Measurements from ENCODE around the gene NFKB2. TPM values are rescaled to one million over a fixed set of nuclear protein-coding genes. Genes with fewer than 3 reads are reported as not detected.

Gene NFKB2
- total and polyA plus RNA-seq, 2 of the 8 experiments (the other 6 are each of a cell fraction or from before 2014, with no cell fraction given): 20.4 to 31.4 TPM

DNA sequence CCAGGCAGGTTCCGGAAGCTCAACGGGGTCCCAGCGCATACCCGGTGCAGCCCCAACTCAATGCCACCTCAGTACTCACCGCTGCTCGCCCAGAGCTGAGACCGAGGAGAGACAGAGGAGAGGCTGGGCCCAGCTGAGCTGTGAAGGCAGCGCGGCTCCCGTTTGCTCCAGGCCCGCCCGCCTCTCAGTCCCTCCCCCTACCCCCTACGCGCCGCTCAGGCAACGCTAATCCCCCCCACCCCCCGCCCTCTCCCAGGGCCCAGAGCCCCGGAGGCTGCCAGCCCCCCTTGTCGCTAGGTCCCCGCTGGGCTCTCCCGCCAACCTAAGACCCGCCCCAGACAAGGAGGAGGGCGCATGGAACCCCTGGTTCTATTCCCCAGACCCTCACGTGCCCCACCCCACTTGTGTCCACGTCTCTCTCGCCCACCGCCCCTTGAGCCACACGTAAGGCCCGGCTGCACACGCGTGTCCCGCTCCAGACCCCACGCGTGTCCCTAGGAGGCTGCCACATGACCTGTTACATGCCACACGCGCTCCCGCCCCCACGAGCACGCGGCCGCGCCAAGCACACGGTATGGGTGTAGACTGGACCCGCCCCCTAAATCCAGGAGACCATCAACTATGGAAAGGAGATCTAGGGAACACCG, 23.2 kb downstream of the NFKB2 start, which contains the start of gene PSD:
PSD (minus strand) TSS at position 164 of the 647 bp plus-strand sequence. CDS start 1,747 bp downstream, outside the sequence.
- CTCF ChIA-PET (ENCODE audit: partially characterized antibody): interaction anchor here (0.6 to 10.1 kb wide), 5 partner anchors 9 to 547 kb away, joined by 3 to 205 read pairs (median 3); partner anchors contain the start of gene NFKB2
- Histone ChIP-seq H4K8ac (ENCODE audit: extremely low read depth, insufficient read depth, low read length) (no peak within 1 kb of the TSS; the same call in 1 of the 2 replicates), H3K36me3 (ENCODE audit: control insufficient read depth in 2 of 4, insufficient read depth in 4 of 4, low read length in 3 of 4) (0 out of 8 replicates have a peak, but pooled peaks cover 0 to 3% (median 0%) of the 10 kb centered on the region in 4 experiments), H2AK5ac (ENCODE audit: low read depth, low read length) (peak within 1 kb of the TSS; percentile 29; the same call in 1 of the 2 replicates), H3K23ac (ENCODE audit: insufficient read length) (no peak within 1 kb of the TSS), H3K23me2 (ENCODE audit: low read depth, low read length) (peaks cover 32% of the 10 kb centered on the region), H3K56ac (replicated peaks; ENCODE audit: insufficient read length, low read depth, low read length) (peak within 1 kb of the TSS; percentile 61), H4K91ac (replicated peaks; ENCODE audit: insufficient read length, low read length) (peak within 1 kb of the TSS; percentile 97), H3K9ac (replicated peaks in 1 of 4; ENCODE audit: extremely low read depth in 1 of 4, low read depth in 3 of 4, low read length in 3 of 4) (peak within 1 kb of the TSS in 1 of 4 experiments; percentile 6; a peak in 2 of 7 replicates), H3K79me2 (ENCODE audit: control insufficient read depth in 1 of 2, insufficient read depth in 2 of 2, low read length in 2 of 2) (no peaks in the 10 kb centered on the region), H2BK15ac (ENCODE audit: low read length) (peak within 1 kb of the TSS; percentile 92; the same call in 1 of the 2 replicates), H3K9me3 (ENCODE audit: insufficient read depth in 2 of 2, low read depth in 1 of 2, low read length in 1 of 2) (no peaks in the 10 kb centered on the region), H4K5ac (ENCODE audit: insufficient read length, low read depth, low read length) (peak within 1 kb of the TSS; percentile 61), H3K27ac (ENCODE audit: low read depth, low read length) (no peak within 1 kb of the TSS), H3K4me1 (replicated peaks in 1 of 4; ENCODE audit: control insufficient read depth in 3 of 4, insufficient read depth in 4 of 4, low read length in 3 of 4) (peaks cover 0 to 25% (median 10%) of the 10 kb centered on the region in 4 experiments; a peak in 5 of 7 replicates), H2AFZ (ENCODE audit: low read length) (peak within 1 kb of the TSS; percentile 77), H2BK120ac (replicated peaks; ENCODE audit: low read depth, low read length) (peak within 1 kb of the TSS; percentile 43), H3K27me3 (replicated peaks in 1 of 4; ENCODE audit: control insufficient read depth in 3 of 4, extremely low read depth in 1 of 4, insufficient read depth in 3 of 4, low read length in 3 of 4) (no peaks in the 10 kb centered on the region), H3K4me3 (ENCODE audit: extremely low read depth in 1 of 4, insufficient read depth in 2 of 4, low read depth in 3 of 4, low read length in 4 of 4) (peak within 1 kb of the TSS; percentile 74 to 92 (median 80)), H3K79me1 (ENCODE audit: low read depth, low read length) (no peaks in the 10 kb centered on the region), H2BK12ac (ENCODE audit: low read depth, low read length) (peak within 1 kb of the TSS; percentile 95; the same call in 1 of the 2 replicates), H3K4ac (replicated peaks; ENCODE audit: insufficient read length, low read depth, low read length) (peak within 1 kb of the TSS; percentile 97), H2BK5ac (ENCODE audit: low read depth, low read length) (peak within 1 kb of the TSS; percentile 81; the same call in 1 of the 2 replicates), H3K4me2 (ENCODE audit: insufficient read depth in 1 of 2, low read depth in 2 of 2, low read length in 2 of 2) (peak within 1 kb of the TSS; percentile 88 to 100), H3K18ac (ENCODE audit: extremely low read depth, low read length) (peak within 1 kb of the TSS; percentile 88), H3K14ac (ENCODE audit: insufficient read length) (peak within 1 kb of the TSS; percentile 68), H4K20me1 (replicated peaks in 1 of 2; ENCODE audit: control insufficient read depth in 1 of 2, insufficient read depth in 2 of 2, low read length in 2 of 2) (peaks cover 1 to 9% of the 10 kb centered on the region in 2 experiments), H2BK20ac (ENCODE audit: low read length) (peak within 1 kb of the TSS; percentile 84; the same call in 1 of the 2 replicates)
- DNase-seq (ENCODE audit: low read depth in 1 of 2, low spot score in 2 of 2): peak in 1 of 2 experiments; percentile 79
- no peak for FAIRE-seq
- POLR2A ChIA-PET (ENCODE audit: partially characterized antibody): interaction anchor here (0.9 to 1.7 kb wide), 5 partner anchors 9 to 44 kb away, joined by 3 to 11 read pairs (median 4); partner anchors contain the start of genes CUEDC2 and NFKB2
- 3% methylated on average over 28 of the region's 45 CpGs; no CpG with 5 or more reads in 1 of the 2 experiments for WGBS, 2 experiments (ENCODE audit: extremely low coverage in 1 of 2, insufficient coverage in 1 of 2, insufficient read length in 1 of 2, insufficient replicate concordance in 2 of 2, low coverage in 1 of 2, low lambda C conversion rate in 2 of 2, missing lambda C conversion rate in 1 of 2)
- TF ChIP-seq CREB1 (IDR thresholded peaks at IDR 0.05) (peak; percentile 25; the same call in 1 of the 2 replicates), SAP30 (IDR thresholded peaks at IDR 0.05; ENCODE audit: insufficient read depth, insufficient replicate concordance, low read length) (no peak), HDAC2 (IDR thresholded peaks at IDR 0.05; ENCODE audit: borderline replicate concordance in 1 of 2, low read depth in 2 of 2, low read length in 2 of 2) (peak; percentile 29 to 84; a peak in 1 of 4 replicates), CTCF (IDR thresholded peaks at IDR 0.05; ENCODE audit: control extremely low read depth in 1 of 3, insufficient read depth in 1 of 3, low read depth in 1 of 3, low read length in 3 of 3) (no peak), BACH1 (IDR thresholded peaks at IDR 0.05; ENCODE audit: low read length) (peak; percentile 74), CBX8 (IDR thresholded peaks at IDR 0.05; ENCODE audit: borderline replicate concordance, low read depth, low read length) (no peak), MAFK (IDR thresholded peaks at IDR 0.05; ENCODE audit: low read depth, low read length) (no peak)
